Kidney capillary endothelial cell (primary cell): ENCODE results near the gene ADCY5.

ENCODE experiments used
- DNase-seq: peaks from one replicate; pipeline ENCODE4 v3.0.0-alpha.2; 2018; ENCODE audit warnings: low spot score

Gene ADCY5

GRCh38 chr3:123386477-123387040, 62.3 kb downstream of the ADCY5 start:
- DNase-seq, result no peak

GRCh38 chr3:123385981-123386380, 62.9 kb downstream of the ADCY5 start:
- DNase-seq, result no peak

GRCh38 chr3:123385499-123385898, 63.4 kb downstream of the ADCY5 start:
- no peak for DNase-seq

- DNase-seq, result no peak
These were observed 63.9 kb downstream of the ADCY5 start for GRCh38 chr3:123385001-123385401.

- DNase-seq, result no peak
These were observed 64.6 kb downstream of the ADCY5 start for GRCh38 chr3:123384256-123384655.

- no peak for DNase-seq
These were observed 65.5 kb downstream of the ADCY5 start for GRCh38 chr3:123383091-123384053.

- DNase-seq, result no peak
These were observed 68.6 kb downstream of the ADCY5 start for GRCh38 chr3:123380261-123380660.

- DNase-seq, result no peak
These were observed 69.7 kb downstream of the ADCY5 start for GRCh38 chr3:123379041-123379830.

- no peak for DNase-seq
These were observed 70.4 kb downstream of the ADCY5 start for GRCh38 chr3:123378409-123378915.

- DNase-seq, result no peak
These were observed 71.6 kb downstream of the ADCY5 start for GRCh38 chr3:123377243-123377740.

GRCh38 chr3:123376451-123377242, 72.2 kb downstream of the ADCY5 start:
- DNase-seq, result no peak

- DNase-seq, result no peak
These were observed 73.6 kb downstream of the ADCY5 start for GRCh38 chr3:123375014-123375940.

- no peak for DNase-seq
These were observed 74.9 kb downstream of the ADCY5 start for GRCh38 chr3:123374016-123374415.

GRCh38 chr3:123373474-123373987, 75.4 kb downstream of the ADCY5 start:
- no peak for DNase-seq

- DNase-seq, result no peak
These were observed 76.0 kb downstream of the ADCY5 start for GRCh38 chr3:123372686-123373473.

- no peak for DNase-seq
These were observed 76.8 kb downstream of the ADCY5 start for GRCh38 chr3:123371859-123372685.

- no peak for DNase-seq
These were observed 77.5 kb downstream of the ADCY5 start for GRCh38 chr3:123371426-123371825.

- DNase-seq, result no peak
These were observed 78.1 kb downstream of the ADCY5 start for GRCh38 chr3:123370819-123371218.
